Neural crest cell (in vitro differentiated cells): Measurements from ENCODE around the gene SLC2A9. TPM values are rescaled to one million over a fixed set of nuclear protein-coding genes. Genes with fewer than 3 reads are reported as not detected.
A peak's percentile ranks its signal among the peaks of the same experiment; 100 is the strongest.

ENCODE experiments used
- DNase-seq: peaks from one replicate; pipeline ENCODE4 v3.0.0; 2021; ENCODE audit warnings: low read depth, mixed read lengths, low spot score
- H3K27ac Mint-ChIP-seq: one replicate; pipeline ENCODE4 v1.8.0; 2021; ENCODE audit warnings: mild to moderate bottlenecking, mixed read lengths; ENCODE audit not compliant: unreplicated experiment
- H3K27me3 Mint-ChIP-seq: 2 replicates; pipeline ENCODE4 v1.8.0; 2021; ENCODE audit warnings: low read depth, mild to moderate bottlenecking, mixed read lengths
- H3K36me3 Mint-ChIP-seq: 2 replicates; pipeline ENCODE4 v1.8.0; 2021; ENCODE audit warnings: low read depth, mild to moderate bottlenecking, mixed read lengths
- H3K4me1 Mint-ChIP-seq: 2 replicates; pipeline ENCODE4 v1.8.0; 2021; ENCODE audit warnings: mixed read lengths
- H3K4me3 Mint-ChIP-seq: one replicate; pipeline ENCODE4 v1.8.0; 2021; ENCODE audit warnings: mild to moderate bottlenecking, mixed read lengths
- H3K9me3 Mint-ChIP-seq: 2 replicates; pipeline ENCODE4 v1.8.0; 2021; ENCODE audit warnings: mixed read lengths
- CTCF ChIP-seq: fragments of 200-600 bp; sonication (generic); conservative IDR thresholded peaks from 2 replicates; pipeline ENCODE4 v1.5.0; 2021; ENCODE audit warnings: antibody characterized with exemption, mild to moderate bottlenecking
- total RNA-seq: library from RNA; stranded (reverse); gene quantifications from 2 replicates; pipeline ENCODE4 v1.2.1, GENCODE V29; 2021

SLC2A9 gene
- total RNA-seq, 1 donor from 2014 or later = 0.26 TPM

- Mint-ChIP-seq H3K27ac (no peak overlapping the region), H3K36me3 (no peaks in the 10 kb centered on the region), H3K4me3 (no peak overlapping the region), H3K9me3 (no peaks in the 10 kb centered on the region), H3K4me1 (peaks cover 5% of the 10 kb centered on the region), H3K27me3 (no peaks in the 10 kb centered on the region)
- TF ChIP-seq CTCF = no peak
- DNase-seq = no peak
Measured at GRCh38 chr4:10011885-10012284, 9.4 kb downstream of the SLC2A9 start.

- Mint-ChIP-seq H3K4me3 (no peak overlapping the region), H3K36me3 (no peaks in the 10 kb centered on the region), H3K27ac (no peak overlapping the region), H3K27me3 (no peaks in the 10 kb centered on the region), H3K4me1 (peaks cover 8% of the 10 kb centered on the region), H3K9me3 (no peaks in the 10 kb centered on the region)
- no peak for TF ChIP-seq CTCF
- DNase-seq = no peak
Measured at GRCh38 chr4:10011277-10011676, 10.0 kb downstream of the SLC2A9 start.

GRCh38 chr4:10009861-10010500 lies 11.3 kb downstream of the SLC2A9 start:
- no peak for DNase-seq
- no peak overlapping the region for H3K4me3 Mint-ChIP-seq
- no peaks in the 10 kb centered on the region for H3K36me3 Mint-ChIP-seq
- no peaks in the 10 kb centered on the region for H3K27me3 Mint-ChIP-seq
- H3K27ac Mint-ChIP-seq = no peak overlapping the region
- TF ChIP-seq CTCF = no peak
- H3K4me1 Mint-ChIP-seq = peaks cover 6% of the 10 kb centered on the region
- no peaks in the 10 kb centered on the region for H3K9me3 Mint-ChIP-seq

- H3K36me3 Mint-ChIP-seq = no peaks in the 10 kb centered on the region
Measured at GRCh38 chr4:10008609-10009005, 12.7 kb downstream of the SLC2A9 start.

GRCh38 chr4:10007793-10008608 lies 13.3 kb downstream of the SLC2A9 start:
- Mint-ChIP-seq H3K4me3 (no peak overlapping the region), H3K4me1 (peaks cover 6% of the 10 kb centered on the region), H3K9me3 (no peaks in the 10 kb centered on the region), H3K36me3 (no peaks in the 10 kb centered on the region), H3K27ac (no peak overlapping the region), H3K27me3 (no peaks in the 10 kb centered on the region)
- TF ChIP-seq CTCF = no peak
- DNase-seq = no peak

More at GRCh38 chr4:10008609-10009005, 12.7 kb downstream of the SLC2A9 start:
- Mint-ChIP-seq H3K27me3 (no peaks in the 10 kb centered on the region), H3K4me1 (peaks cover 6% of the 10 kb centered on the region), H3K27ac (peak overlapping the region; percentile 20), H3K9me3 (no peaks in the 10 kb centered on the region), H3K4me3 (no peak overlapping the region)
- no peak for DNase-seq
- no peak for TF ChIP-seq CTCF
